Fibroblast of lung (primary cell): Measurements from ENCODE around the gene SPATA21. TPM values are rescaled to one million over a fixed set of nuclear protein-coding genes. Genes with fewer than 3 reads are reported as not detected.
A peak's percentile ranks its signal among the peaks of the same experiment; 100 is the strongest.

Experiments used
- DNase-seq, 2 donors: peaks; one replicate each; pipeline versions ENCODE4 v3.0.0 to v3.0.0-alpha.2; 2010; ENCODE audit warnings: low read depth in 2 of 2
- H2AFZ ChIP-seq: 2 replicates; pipeline ENCODE4 v1.5.1; 2012; ENCODE audit warnings: low read length, control low read depth, inconsistent platforms
- H3K27ac ChIP-seq: 2 replicates; pipeline ENCODE4 v1.5.1; 2011; ENCODE audit warnings: low read length, control low read depth; ENCODE audit not compliant: insufficient read depth
- H3K27me3 ChIP-seq: 2 replicates; pipeline ENCODE4 v1.5.1; 2011; ENCODE audit warnings: mild to moderate bottlenecking, low read length; ENCODE audit not compliant: control insufficient read depth, insufficient read depth
- H3K36me3 ChIP-seq: 2 replicates; pipeline ENCODE4 v1.5.1; 2011; ENCODE audit warnings: low read length; ENCODE audit not compliant: control insufficient read depth, insufficient read depth
- H3K4me1 ChIP-seq: 2 replicates; pipeline ENCODE4 v1.5.1; 2011; ENCODE audit warnings: low read length; ENCODE audit not compliant: control insufficient read depth, insufficient read depth; ENCODE audit errors: extremely low read depth
- H3K4me2 ChIP-seq: 2 replicates; pipeline ENCODE4 v1.5.1; 2011; ENCODE audit warnings: low read length, control low read depth; ENCODE audit not compliant: insufficient read depth; ENCODE audit errors: extremely low read depth
- H3K4me3 ChIP-seq, 4 experiments: fragments of 200-600 bp in 1 of 4; sonication (generic) in 1 of 4; replicated peaks in 1 of 4; 2 replicates each; pipeline ENCODE4 v1.5.1; 2011 to 2016; ENCODE audit warnings: low read length in 4 of 4, low read depth in 3 of 4, mild to moderate bottlenecking in 3 of 4, control low read depth in 2 of 4, inconsistent platforms in 1 of 4, mixed read lengths in 1 of 4; ENCODE audit not compliant: insufficient read depth in 1 of 4; ENCODE audit errors: control extremely low read depth in 1 of 4
- H3K79me2 ChIP-seq: 2 replicates; pipeline ENCODE4 v1.5.1; 2012; ENCODE audit warnings: mild to moderate bottlenecking, low read length, inconsistent platforms; ENCODE audit not compliant: control insufficient read depth, insufficient read depth
- H3K9ac ChIP-seq: 2 replicates; pipeline ENCODE4 v1.5.1; 2011; ENCODE audit warnings: mild to moderate bottlenecking, low read length, control low read depth; ENCODE audit not compliant: insufficient read depth
- H3K9me3 ChIP-seq: 2 replicates; pipeline ENCODE4 v1.5.1; 2012; ENCODE audit warnings: low read depth, low read length; ENCODE audit not compliant: control insufficient read depth, insufficient read depth
- H4K20me1 ChIP-seq: 2 replicates; pipeline ENCODE4 v1.5.1; 2011; ENCODE audit warnings: low read length; ENCODE audit not compliant: control insufficient read depth, insufficient read depth; ENCODE audit errors: extremely low read depth
- CTCF ChIP-seq, 2 donors: IDR thresholded peaks in 1 of 2; conservative IDR thresholded peaks in 1 of 2; 1 replicate in 1 of 2; 2 replicates in 1 of 2; pipeline ENCODE4 v1.5.1; 2011 to 2012; ENCODE audit warnings: low read length in 2 of 2, control low read depth in 1 of 2, inconsistent platforms in 1 of 2, low read depth in 1 of 2, mild to moderate bottlenecking in 1 of 2
- EZH2 ChIP-seq: IDR thresholded peaks from 2 replicates; pipeline ENCODE4 v1.5.1; 2012; ENCODE audit warnings: low read length, control low read depth, mild to moderate bottlenecking; ENCODE audit errors: missing control alignments
- polyA plus RNA-seq, 2 donors: library from polyadenylated mRNA; depleted of rRNA in 1 of 2; stranded (reverse) in 1 of 2; unstranded in 1 of 2; fragments of >200 nt; gene quantifications; 2 replicates each; pipeline ENCODE4 v1.2.1, GENCODE V29; 2011 to 2012; ENCODE audit warnings: missing spikeins in 1 of 2
- total RNA-seq: library from RNA; depleted of rRNA; stranded (reverse); fragments of >200 nt; gene quantifications from 2 replicates; pipeline ENCODE4 v1.2.1, GENCODE V29; 2014

SPATA21 gene
- total and polyA plus RNA-seq, 2 donors (not counting 1 experiment from before 2014, with no cell fraction given), result not detected

GRCh38 chr1:16421201-16421600 is 16.0 kb downstream of the SPATA21 start:
- TF ChIP-seq CTCF (conservative IDR thresholded peaks at IDR 0.05 in 1 of 2, IDR thresholded peaks at IDR 0.05 in 1 of 2; ENCODE audit: low read depth in 1 of 2, low read length in 2 of 2) (no peak), EZH2 (no peak)
- Histone ChIP-seq H3K9me3 (no peaks in the 10 kb centered on the region), H3K27ac (no peak overlapping the region), H3K79me2 (no peaks in the 10 kb centered on the region), H4K20me1 (no peaks in the 10 kb centered on the region), H2AFZ (no peak overlapping the region), H3K9ac (no peak overlapping the region), H3K4me2 (no peak overlapping the region), H3K36me3 (no peaks in the 10 kb centered on the region), H3K27me3 (no peaks in the 10 kb centered on the region), H3K4me3 (no peak overlapping the region), H3K4me1 (no peaks in the 10 kb centered on the region)
- DNase-seq, result no peak

GRCh38 chr1:16420424-16421118 is 16.7 kb downstream of the SPATA21 start:
- H3K4me1 ChIP-seq, result no peaks in the 10 kb centered on the region
- H3K4me2 ChIP-seq, result no peak overlapping the region
- no peak overlapping the region for H3K9ac ChIP-seq
- TF ChIP-seq EZH2 (no peak), CTCF (conservative IDR thresholded peaks at IDR 0.05 in 1 of 2, IDR thresholded peaks at IDR 0.05 in 1 of 2; ENCODE audit: low read depth in 1 of 2, low read length in 2 of 2) (no peak)
- DNase-seq, result no peak
- H3K79me2 ChIP-seq, result no peaks in the 10 kb centered on the region
- no peak overlapping the region for H2AFZ ChIP-seq
- no peak overlapping the region for H3K27ac ChIP-seq
- H4K20me1 ChIP-seq, result no peaks in the 10 kb centered on the region
- H3K9me3 ChIP-seq, result no peaks in the 10 kb centered on the region
- no peaks in the 10 kb centered on the region for H3K36me3 ChIP-seq
- no peak overlapping the region for H3K4me3 ChIP-seq
- no peaks in the 10 kb centered on the region for H3K27me3 ChIP-seq

- Histone ChIP-seq H3K9me3 (no peaks in the 10 kb centered on the region), H4K20me1 (no peaks in the 10 kb centered on the region), H2AFZ (no peak overlapping the region), H3K9ac (no peak overlapping the region), H3K4me2 (no peak overlapping the region), H3K4me3 (no peak overlapping the region), H3K27ac (no peak overlapping the region), H3K79me2 (no peaks in the 10 kb centered on the region), H3K27me3 (no peaks in the 10 kb centered on the region), H3K36me3 (no peaks in the 10 kb centered on the region), H3K4me1 (no peaks in the 10 kb centered on the region)
- no peak for TF ChIP-seq CTCF (conservative IDR thresholded peaks at IDR 0.05 in 1 of 2, IDR thresholded peaks at IDR 0.05 in 1 of 2; ENCODE audit: low read depth in 1 of 2, low read length in 2 of 2)
- TF ChIP-seq EZH2, result no peak
- peak in 1 of 2 donors; percentile 17 for DNase-seq
Measured at GRCh38 chr1:16418823-16419425, 18.3 kb downstream of the SPATA21 start.
